Hematopoietic multipotent progenitor cell treated with erythropoietin and hydrocortisone succinate and interleukin-3 and kit ligand, for 15 days (in vitro differentiated cells): ENCODE results near the gene MDK.
A peak's percentile ranks its signal among the peaks of the same experiment; 100 is the strongest.

Experiments
- DNase-seq: peaks from one replicate; pipeline ENCODE4 v3.0.0-alpha.2; 2015; ENCODE audit warnings: low spot score

The MDK gene, protein sequence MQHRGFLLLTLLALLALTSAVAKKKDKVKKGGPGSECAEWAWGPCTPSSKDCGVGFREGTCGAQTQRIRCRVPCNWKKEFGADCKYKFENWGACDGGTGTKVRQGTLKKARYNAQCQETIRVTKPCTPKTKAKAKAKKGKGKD

DNA sequence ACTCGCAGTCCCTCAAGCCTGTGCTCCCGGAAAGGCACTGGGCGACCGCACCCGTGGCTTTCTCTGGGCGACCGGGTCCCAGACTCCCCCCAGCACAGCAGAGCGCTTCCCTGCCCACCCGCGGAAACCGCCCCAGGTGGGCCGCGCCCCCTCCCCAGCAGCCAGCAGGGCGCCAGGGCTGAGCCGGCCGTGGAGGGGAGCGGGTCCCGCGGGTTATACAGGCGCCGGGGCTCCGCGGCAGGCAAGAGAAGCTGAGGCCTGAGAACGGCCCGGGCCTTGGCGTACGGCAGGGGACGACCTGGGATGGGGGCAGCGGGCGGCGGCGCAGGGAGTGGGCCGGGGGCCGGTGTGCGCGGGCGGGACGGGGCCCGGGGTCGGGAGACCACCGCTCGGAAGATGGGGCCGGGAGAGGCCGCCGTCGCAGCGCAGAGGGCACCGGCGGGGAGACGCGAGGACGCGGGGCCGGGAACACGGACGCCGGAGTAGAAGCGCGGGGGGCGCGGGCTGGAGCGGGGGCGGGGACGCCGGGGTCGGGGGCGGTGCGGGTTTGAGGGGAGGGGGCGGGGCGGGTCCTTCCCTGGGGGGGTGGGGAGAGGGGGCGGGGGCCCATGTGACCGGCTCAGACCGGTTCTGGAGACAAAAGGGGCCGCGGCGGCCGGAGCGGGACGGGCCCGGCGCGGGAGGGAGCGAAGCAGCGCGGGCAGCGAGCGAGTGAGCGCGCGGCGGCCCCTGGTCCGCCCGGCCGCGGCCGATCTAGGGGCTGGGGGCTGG is at the start of gene MDK:
Gene MDK (plus strand): TSS at position 622 of the 771 bp plus-strand sequence. CDS start 389 bp downstream, outside the sequence.
- DNase-seq = no peak

DNA sequence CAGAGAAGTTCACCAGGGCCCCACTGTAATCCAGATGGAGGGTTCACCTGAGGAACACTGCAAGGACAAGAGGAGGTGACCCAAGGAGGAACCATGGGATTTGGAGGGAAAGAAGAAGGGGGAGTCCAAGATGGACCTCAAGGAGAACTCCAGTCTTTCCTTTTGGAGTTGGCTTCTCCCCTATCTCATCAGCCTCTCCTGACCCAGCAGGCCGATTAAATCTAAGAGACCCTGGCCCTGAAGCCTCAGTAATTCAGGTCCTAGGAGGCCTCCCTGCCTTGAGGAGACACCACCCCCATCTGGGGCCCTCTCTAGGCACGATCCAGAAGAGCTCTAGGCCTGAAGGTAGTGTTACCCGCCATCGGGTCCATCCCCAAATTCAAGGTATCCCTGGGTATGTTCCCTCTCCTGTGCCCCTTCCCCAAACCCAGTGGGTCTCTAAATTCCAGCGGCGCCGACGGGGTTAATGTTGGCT is 49.3 kb upstream of the MDK start:
- DNase-seq = no peak

DNA sequence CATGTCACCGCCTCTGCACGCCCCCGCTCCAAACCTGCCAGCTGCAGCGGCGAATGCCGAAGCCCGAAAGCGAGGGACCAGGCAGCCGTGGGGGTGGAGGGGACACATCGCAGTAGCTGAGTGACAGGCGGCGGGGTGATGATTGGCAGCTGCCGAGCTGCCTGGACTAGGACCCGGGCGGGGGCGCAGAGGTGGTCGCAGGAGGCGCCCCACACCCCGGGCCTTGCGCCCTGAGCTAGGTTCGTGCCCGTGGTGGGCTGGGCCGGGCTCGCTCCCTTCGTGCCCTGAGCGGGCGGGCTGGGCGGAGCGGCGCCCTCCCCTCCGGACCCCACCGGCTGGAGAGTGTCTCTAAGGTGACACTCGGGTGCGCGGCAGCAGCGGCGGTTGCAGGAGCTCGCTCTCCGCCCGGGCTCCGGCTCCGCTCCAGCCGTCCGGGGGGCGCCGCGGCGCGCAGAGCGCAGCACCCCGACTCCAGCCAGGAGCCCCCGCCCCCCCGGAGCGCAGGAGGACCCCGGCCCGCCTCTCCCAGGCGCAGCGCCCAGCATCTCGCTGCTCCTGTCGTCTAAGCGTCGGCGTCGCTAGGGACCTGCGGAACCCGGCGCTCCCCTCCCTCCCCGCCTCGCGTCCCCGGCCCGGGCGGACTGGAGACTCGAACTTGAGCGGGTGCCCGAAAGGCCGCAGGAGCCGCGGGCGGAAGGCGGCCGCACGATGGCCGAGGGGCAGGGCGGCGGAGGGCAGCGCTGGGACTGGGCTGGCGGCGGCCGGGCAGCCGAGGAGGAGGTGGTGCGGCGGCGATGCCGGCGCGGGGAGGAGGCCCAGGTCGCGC is 48.7 kb upstream of the MDK start:
- no peak for DNase-seq

DNA sequence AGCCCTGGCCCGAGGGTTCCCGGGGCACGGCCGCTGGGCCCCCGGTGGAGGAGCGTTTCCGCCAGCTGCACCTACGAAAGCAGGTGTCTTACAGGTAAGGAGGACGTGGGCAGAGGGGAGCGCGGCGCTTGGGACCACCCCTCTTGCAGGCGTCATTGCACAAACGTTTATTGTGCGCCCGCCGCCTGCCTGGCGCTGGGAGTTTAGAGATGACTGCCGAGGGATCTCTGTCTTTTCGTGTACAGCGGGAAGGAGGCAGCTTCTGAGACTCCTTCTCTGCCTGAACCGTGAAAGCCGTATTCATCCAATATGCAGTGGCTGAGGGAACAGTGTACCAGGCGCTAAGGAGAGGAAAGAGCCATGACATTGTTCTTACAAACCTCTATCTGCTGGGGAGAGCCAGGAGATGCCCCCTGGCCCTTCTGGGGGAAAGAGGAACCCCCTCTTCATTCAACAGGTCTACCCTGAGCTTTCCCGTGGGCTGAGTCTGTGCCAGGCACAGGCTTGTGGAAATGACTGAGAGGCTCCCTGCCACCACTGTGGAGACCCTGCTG is 48.0 kb upstream of the MDK start:
- DNase-seq = no peak

DNA sequence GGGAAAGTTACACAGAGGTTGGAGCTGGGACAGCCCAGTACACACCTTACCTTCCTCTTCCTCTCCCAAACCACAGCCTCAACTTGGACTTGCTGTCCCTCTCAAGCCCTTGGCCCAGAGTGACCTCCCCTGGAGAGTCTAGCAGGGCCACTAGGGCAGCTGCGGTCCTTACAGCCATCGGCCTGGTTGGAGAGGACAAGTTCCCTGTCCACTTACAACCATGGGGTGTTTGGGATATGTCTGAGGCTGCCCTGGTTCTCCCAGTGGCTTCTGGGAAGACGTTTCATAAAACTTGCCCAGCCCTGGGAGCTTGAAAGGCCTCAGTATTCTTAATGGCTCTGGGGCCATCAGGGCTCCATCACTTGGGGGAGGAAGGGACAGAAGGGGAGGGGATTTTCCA is 47.3 kb upstream of the MDK start:
- DNase-seq = no peak

DNA sequence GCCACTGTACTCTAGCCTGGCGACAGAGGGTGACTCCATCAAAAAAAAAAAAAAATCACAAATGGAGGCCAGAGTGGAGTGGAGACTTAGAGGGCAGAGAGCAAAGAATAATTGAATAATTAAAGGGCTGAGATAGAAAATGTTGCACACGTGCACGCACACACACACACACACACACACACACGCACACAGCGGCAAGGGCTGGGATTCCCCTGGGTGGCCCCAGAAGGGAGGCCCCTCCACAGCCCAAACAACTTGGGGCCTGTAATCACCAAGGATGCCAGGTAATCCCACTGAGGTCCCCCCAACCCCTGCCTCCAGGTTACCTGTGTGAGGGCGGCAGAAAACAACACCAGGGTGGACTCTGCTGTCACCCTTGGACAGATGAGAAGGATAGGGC is 46.2 kb upstream of the MDK start:
- no peak for DNase-seq

DNA sequence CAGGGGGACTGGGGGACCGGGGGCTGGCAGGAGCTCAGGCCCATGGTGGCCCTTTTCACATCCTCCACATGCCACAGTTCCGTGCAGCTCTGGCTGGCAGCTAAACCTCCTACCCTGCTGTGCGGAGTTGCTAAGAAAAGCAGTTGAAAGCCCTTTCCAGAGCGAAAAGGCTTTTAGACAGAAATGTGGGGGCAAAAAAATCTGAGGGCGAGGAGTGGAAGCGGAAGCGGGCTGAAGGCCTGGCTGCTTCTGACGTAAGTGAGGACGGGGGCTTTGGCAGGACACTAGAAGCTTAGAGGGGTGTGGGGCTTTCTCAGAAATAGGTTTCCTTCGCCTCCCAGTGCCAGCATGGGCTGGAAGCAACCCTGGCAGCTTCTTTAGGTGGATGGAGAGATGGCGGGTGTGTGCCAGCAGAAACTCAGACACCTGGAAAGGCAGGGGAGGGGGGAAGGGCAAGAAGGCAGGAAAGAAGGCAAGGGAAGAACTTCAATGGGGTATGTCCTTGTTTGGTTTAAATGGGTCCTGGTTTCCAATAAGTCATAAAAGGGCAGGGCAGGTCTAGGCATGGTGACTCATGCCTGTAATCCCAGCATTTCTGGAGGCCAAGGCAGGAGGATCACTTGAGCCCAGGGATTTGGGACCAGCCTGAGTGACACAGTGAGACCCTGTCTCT is 45.4 kb upstream of the MDK start:
- no peak for DNase-seq

DNA sequence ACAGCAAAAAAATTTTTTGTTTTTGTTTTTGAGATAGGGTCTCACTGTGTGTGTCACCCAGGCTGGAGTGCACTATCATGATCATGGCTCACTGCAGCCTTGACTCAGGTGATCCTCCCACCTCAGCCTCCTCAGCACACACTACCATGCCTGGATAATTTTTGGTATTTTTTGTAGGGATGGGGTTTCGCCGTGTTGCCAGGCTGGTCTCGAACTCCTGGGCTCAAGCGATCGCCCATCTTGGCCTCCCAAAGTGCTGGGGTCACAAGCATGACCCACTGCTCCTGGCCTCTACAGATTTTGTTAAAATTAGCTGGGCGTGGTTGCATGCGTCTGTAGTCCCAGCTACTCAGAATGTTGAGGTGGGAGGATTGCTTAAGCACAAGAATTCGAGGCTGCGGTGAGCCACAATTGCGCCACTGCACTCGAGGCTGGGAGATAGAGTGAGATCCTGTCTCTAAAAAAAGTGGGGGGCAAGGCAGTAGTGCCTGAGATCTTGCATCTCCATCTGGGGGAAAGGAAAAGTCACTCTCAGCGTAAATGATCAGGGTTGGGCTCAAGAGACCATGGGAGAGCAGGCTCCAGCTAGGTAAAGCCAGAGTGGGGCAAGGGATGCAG is 44.8 kb upstream of the MDK start:
- DNase-seq = no peak

DNA sequence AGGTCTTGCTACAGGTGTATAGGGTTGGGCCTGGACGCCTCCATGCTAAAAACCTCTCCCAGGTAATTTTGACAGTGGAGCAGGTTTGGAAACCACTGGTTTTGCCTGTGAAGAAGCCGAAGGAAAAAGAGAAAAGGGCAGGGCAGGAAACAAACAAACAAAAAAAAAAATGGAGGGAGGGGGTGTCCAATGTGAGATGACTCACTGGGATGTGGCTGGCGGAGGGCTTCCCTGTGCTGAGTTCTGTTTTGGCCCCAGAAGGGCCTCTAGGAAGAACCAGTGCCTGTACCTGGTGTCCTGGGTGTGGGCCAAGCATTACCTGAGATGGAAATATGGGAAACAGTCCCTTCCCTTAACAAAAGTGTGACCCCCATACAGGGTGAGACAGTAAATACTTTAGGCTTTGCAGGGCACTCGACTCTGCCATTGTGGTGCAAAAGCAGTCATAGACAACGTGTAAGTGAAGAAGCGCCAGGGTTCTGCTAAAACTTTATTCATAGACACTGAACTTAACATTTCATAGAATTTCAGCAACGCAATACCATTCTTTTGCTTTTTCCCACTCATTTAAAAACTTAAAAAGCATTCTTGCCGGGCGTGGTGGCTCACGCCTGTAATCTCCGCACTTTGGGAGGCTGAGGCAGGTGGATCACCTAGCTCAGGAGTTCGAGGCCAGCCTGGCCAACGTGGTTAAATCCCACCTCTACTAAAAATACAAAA is 43.7 kb upstream of the MDK start:
- DNase-seq = no peak

DNA sequence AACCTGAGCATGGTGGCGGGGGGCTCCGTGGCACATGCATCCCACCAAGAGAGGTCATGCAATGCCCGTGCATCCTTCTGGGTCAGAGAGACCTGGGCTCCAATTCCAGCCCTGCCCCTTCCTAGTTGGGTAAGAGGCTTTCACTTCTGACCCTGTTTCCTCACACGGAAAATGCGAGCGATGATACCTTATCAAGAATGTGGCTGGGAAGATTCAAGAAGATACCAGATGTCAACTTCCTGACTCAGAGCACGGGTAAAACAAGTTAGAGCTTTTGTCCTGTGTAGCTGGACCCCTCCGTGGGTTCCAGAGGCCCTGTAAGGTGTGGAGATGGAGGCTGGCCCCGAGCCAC is 42.9 kb upstream of the MDK start:
- no peak for DNase-seq

DNA sequence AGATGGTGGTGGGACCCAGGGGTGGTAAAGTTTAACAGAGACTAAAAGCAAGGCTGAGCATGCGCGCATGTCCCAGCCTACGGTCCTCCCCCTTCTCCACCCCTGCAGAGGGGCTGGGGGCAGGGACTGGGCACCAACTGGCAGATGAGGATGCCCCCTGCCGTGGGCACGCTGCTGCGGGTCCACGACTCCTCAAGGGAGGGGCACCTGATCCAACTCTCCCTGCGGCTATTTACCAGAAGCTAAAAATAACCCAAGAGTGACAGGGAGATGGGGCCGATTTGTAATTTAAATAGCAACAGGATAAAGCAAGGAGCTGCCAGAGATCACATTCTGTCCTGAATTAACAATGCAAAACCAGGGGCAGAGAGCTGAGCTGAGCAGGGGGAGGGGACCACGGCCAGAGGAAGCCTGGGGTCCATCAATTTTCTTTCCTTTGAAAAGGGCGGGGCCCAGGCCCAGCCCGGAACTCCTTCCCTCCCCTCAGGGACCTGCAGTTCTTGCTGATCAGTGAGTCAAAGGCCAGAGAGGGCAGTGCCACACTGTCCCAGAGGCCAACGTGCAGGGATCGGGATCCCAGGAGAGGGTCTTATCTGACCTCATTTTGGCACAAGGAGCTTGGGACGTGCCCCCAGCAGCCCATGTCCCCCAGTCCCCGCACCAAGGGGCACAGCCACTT is 42.3 kb upstream of the MDK start:
- DNase-seq = no peak

DNA sequence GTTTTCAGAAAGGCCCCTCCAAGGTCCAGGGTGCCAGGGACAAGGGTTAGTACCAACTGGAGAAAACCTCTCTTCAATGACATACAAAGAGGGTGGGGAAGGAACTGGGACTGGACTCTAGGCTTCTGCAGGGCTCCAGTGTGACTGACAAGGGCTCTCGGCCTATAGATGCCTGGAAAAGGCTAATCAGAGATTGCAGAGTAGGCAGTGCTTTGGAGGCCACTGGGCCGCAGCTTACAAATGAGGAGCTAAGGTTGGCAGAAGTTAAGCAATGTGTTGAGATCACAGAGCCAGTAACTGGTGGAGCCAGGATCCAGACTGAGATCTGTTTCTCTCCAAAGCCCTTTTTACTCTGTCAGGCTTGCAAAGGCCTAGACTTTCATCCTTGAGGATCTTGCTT is 41.7 kb upstream of the MDK start:
- DNase-seq = no peak

DNA sequence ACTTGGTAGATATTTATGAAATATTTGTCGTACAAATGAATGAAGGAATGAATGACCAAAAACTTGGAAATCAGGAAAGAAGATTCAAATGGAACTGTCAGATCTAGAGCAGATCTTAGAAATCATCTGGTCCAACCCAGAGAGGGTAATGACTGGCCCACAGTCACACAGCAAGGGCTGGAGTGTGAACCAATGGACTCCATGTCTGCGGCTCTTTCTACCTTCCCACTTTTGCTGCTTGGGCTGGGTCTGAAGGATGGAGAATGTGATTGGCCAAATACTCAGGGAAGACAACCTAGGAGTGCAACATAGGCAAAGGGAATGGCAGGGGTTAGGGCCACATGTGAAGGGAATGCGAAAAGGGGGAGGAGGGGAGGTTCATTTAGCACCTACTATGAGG is 40.0 kb upstream of the MDK start:
- no peak for DNase-seq

DNA sequence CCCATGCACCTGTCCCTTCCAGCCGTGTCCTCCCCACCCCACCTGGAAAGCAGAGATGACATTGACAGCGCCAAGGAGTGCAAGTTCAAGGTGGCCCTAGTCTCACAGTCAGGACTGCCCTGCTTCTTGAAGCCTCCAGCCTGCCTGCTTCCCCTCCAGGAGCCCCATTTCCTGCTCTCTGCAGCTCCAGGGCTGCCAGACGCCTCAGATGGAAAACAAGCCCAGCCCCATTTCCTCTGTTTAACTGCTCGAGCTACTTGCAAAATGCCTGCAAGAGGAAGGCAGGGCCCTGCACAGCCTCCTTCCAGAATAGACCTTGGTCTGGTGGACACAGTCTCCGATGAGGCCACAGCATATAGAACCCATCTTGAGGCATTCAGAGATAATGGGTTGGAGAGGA is 39.2 kb upstream of the MDK start:
- no peak for DNase-seq

DNA sequence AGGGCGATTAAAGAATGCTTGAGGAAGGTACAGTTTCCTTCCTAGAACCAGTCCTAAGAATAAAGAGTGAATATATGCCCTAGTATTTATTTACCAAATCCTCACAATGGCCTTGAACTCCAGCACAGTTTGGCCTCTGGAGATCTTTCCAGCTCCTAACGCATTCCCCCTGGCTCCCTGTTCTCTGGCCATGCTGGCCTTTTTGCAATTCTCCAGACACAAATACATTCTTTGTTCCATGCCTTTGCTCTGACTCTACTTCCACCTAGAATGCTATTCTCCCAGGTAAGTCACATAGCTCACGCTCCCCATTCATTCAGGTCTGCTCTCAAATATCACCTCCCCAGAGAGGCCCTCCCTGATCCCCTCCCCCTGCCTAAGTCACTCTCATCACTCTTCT is 37.9 kb upstream of the MDK start:
- no peak for DNase-seq

DNA sequence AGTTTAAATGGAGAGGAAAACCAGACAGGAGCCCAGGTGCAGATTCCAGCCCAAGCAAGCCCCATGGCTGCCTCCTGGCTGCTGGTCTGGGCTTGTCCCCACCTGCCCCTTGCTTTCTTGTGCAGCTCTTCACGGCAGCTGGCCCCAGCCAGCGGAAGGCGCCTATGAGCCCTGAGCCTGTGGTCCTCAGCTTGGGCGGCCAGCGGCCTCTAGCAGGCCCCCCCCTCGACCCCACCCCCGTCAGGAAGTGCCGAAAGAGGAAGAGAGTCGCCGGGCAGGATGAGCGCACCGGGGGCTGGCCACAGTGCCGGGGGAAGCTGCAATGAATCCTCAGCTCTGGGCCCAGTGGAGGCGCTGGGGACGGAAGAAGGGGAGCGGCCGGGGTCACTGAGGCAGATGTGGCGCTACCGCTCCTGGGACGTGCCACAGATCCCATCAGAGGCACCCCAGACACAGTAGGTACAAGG is 36.3 kb upstream of the MDK start:
- DNase-seq = no peak

DNA sequence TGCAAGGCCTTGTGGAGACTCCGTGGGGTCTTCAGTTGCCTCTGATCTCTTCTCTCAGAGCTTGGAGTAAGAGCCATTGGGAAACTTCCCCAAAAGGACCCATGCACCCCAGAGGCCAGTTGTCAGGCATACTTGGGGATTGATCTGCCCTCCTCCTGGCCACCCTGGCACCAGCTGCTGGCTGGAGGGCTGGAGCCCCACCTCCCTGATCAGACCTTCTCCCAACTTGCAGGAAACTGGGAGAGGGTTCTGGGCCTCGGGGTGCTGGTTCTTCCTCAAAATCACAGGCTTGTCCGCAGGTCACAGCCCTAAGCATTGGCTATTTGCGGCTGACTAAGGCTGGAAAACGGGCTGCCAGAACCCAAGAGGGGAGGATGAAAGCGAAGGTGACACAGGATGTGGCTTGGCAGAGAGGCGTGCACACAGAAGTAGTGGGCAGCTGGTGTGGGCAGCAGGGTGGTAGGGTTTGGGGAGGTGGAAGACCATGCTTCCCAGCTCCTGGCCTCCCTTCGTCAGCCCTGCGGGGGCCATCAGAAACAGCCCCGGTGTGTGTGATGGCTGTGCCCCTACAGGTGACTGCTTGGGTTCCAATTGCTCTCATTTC is 35.5 kb upstream of the MDK start:
- DNase-seq = no peak

DNA sequence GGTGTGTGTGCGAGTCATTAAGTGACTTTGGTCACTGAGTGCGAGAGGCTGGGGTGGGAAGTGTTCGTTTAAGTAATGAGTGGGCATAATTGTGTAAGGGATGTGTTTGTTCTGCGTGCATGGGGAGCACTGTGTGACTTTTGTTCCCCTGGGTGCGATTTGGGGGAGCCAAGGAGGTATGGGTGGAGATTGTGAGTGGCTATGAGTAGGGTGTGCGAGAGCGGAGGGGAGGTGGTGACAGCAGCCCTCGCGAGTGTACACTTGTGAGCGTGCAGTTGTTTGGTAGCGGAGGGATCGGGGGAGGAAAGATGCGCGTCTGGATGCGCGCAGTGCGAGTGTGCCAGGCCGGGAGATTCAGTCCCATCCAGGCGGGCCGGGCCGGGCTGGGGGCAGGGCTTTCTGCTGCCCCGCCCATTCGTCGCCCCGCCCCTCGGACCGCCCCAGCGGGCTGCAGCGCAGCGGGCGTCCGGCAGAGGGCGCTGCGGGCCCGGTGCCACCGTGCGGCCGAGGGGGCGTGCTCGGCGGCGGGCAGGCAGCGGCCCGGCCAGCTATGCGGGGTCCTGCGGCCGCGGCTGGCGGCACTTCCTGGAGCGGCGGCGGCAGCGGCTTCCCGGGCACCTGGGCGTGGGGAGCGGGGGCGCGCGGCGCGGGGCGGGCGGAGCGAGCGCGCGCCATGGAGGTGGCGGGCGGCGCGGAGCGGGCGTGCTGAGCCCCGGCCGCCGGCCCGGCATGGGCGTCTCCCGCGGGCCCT is 34.4 kb upstream of the MDK start, which contains the start of gene DGKZ:
Gene DGKZ (plus strand): TSS at position 578 of the 751 bp plus-strand sequence. CDS start 197 bp downstream, outside the sequence.
- peak; percentile 86 for DNase-seq
